Loucy (cell line): ENCODE results near the gene POLD3.

ENCODE experiments used
- H2AFZ ChIP-seq: fragments of 200-600 bp; sonication (generic); 2 replicates; pipeline ENCODE4 v1.6.0; 2016; ENCODE audit warnings: antibody characterized with exemption, mild to moderate bottlenecking, low read length, moderate library complexity
- H3F3A ChIP-seq: fragments of 200-600 bp; 2 replicates; pipeline ENCODE4 v1.6.0; 2016; ENCODE audit warnings: antibody characterized with exemption, low read depth, mild to moderate bottlenecking
- H3K27me3 ChIP-seq: fragments of 200-600 bp; sonication (generic); 2 replicates; pipeline ENCODE4 v1.6.1; 2014; ENCODE audit warnings: low read length, mild to moderate bottlenecking; ENCODE audit not compliant: insufficient read depth, poor library complexity, severe bottlenecking
- H3K36me3 ChIP-seq: fragments of 200-600 bp; sonication (generic); 2 replicates; pipeline ENCODE4 v1.6.1; 2016; ENCODE audit warnings: low read length; ENCODE audit not compliant: insufficient read depth
- H3K4me1 ChIP-seq: fragments of 200-600 bp; sonication (generic); 2 replicates; pipeline ENCODE4 v1.5.1; 2014; ENCODE audit warnings: low read length, mild to moderate bottlenecking; ENCODE audit not compliant: insufficient read depth, poor library complexity, severe bottlenecking
- H3K4me2 ChIP-seq: fragments of 200-600 bp; sonication (generic); 2 replicates; pipeline ENCODE4 v1.6.0; 2014; ENCODE audit warnings: antibody characterized with exemption, low read length, low read depth, mild to moderate bottlenecking; ENCODE audit not compliant: poor library complexity, severe bottlenecking
- H3K4me3 ChIP-seq: fragments of 200-600 bp; sonication (generic); 2 replicates; pipeline ENCODE4 v1.5.1; 2014; ENCODE audit warnings: low read length, mild to moderate bottlenecking, mixed read lengths; ENCODE audit not compliant: poor library complexity, severe bottlenecking
- H3K79me2 ChIP-seq: fragments of 200-600 bp; sonication (generic); 2 replicates; pipeline ENCODE4 v1.6.1; 2014; ENCODE audit warnings: low read length; ENCODE audit not compliant: insufficient read depth
- H3K9ac ChIP-seq: fragments of 200-600 bp; sonication (generic); 2 replicates; pipeline ENCODE4 v1.6.0; 2014; ENCODE audit warnings: mild to moderate bottlenecking, low read depth, low read length, moderate library complexity; ENCODE audit not compliant: poor library complexity, severe bottlenecking
- H3K9me2 ChIP-seq: fragments of 200-600 bp; sonication (generic); replicated peaks from 2 replicates; pipeline ENCODE4 v1.6.1; 2016; ENCODE audit warnings: low read depth, low read length, mixed read lengths
- H3K9me3 ChIP-seq: fragments of 200-600 bp; sonication (generic); 2 replicates; pipeline ENCODE4 v1.6.1; 2014; ENCODE audit warnings: mild to moderate bottlenecking, antibody characterized with exemption, low read length, low read depth; ENCODE audit not compliant: insufficient read depth
- H4K20me1 ChIP-seq: fragments of 200-600 bp; sonication (generic); 2 replicates; pipeline ENCODE4 v1.6.0; 2014; ENCODE audit warnings: antibody characterized with exemption, low read length, mild to moderate bottlenecking; ENCODE audit not compliant: insufficient read depth, poor library complexity, severe bottlenecking
- CTCF ChIP-seq: fragments of 200-600 bp; sonication (generic); conservative IDR thresholded peaks from 2 replicates; pipeline ENCODE4 v1.5.1; 2014; ENCODE audit warnings: mild to moderate bottlenecking, antibody characterized with exemption, low read length
- EZH2phosphoT487 ChIP-seq: fragments of 200-600 bp; IDR thresholded peaks from 2 replicates; pipeline ENCODE4 v1.6.1; 2018; ENCODE audit warnings: antibody characterized with exemption, mild to moderate bottlenecking, moderate library complexity, borderline replicate concordance

The POLD3 gene

GRCh38 chr11:74641289-74641688, 48.9 kb downstream of the POLD3 start:
- no peaks in the 10 kb centered on the region for H3K27me3 ChIP-seq
- H3K9me3 ChIP-seq: no peaks in the 10 kb centered on the region
- TF ChIP-seq EZH2phosphoT487 (no peak), CTCF (no peak)
- H3K9me2 ChIP-seq: no peaks in the 10 kb centered on the region
- H3K4me2 ChIP-seq: no peak overlapping the region
- H4K20me1 ChIP-seq: no peaks in the 10 kb centered on the region
- no peaks in the 10 kb centered on the region for H3K79me2 ChIP-seq
- peaks cover 68% of the 10 kb centered on the region; the same call in 1 of the 2 replicates for H3K36me3 ChIP-seq
- no peak overlapping the region for H3K9ac ChIP-seq
- H3K4me1 ChIP-seq: peaks cover 4% of the 10 kb centered on the region
- no peak overlapping the region for H3K4me3 ChIP-seq
- H2AFZ ChIP-seq: no peak overlapping the region
- H3F3A ChIP-seq: no peaks in the 10 kb centered on the region

- Histone ChIP-seq H3K9ac (no peak overlapping the region), H2AFZ (no peak overlapping the region), H3K4me2 (no peak overlapping the region), H3K4me3 (no peak overlapping the region), H3K36me3 (peaks cover 62% of the 10 kb centered on the region; the same call in 1 of the 2 replicates), H3K4me1 (peaks cover 1% of the 10 kb centered on the region), H4K20me1 (no peaks in the 10 kb centered on the region), H3K79me2 (no peaks in the 10 kb centered on the region), H3F3A (no peaks in the 10 kb centered on the region), H3K9me3 (no peaks in the 10 kb centered on the region), H3K27me3 (no peaks in the 10 kb centered on the region), H3K9me2 (no peaks in the 10 kb centered on the region)
- TF ChIP-seq EZH2phosphoT487 (no peak), CTCF (no peak)
Observed at GRCh38 chr11:74641905-74642304, 49.5 kb downstream of the POLD3 start.

- H3K27me3 ChIP-seq: no peaks in the 10 kb centered on the region
- H4K20me1 ChIP-seq: no peaks in the 10 kb centered on the region
- H3K9me2 ChIP-seq: no peaks in the 10 kb centered on the region
- H3K4me1 ChIP-seq: no peaks in the 10 kb centered on the region
- H2AFZ ChIP-seq: no peak overlapping the region
- H3K79me2 ChIP-seq: no peaks in the 10 kb centered on the region
- no peaks in the 10 kb centered on the region for H3K9me3 ChIP-seq
- no peak overlapping the region for H3K9ac ChIP-seq
- peaks cover 54% of the 10 kb centered on the region; the same call in 1 of the 2 replicates for H3K36me3 ChIP-seq
- no peak overlapping the region for H3K4me3 ChIP-seq
- H3F3A ChIP-seq: no peaks in the 10 kb centered on the region
- H3K4me2 ChIP-seq: no peak overlapping the region
- TF ChIP-seq CTCF (no peak), EZH2phosphoT487 (no peak)
Observed at GRCh38 chr11:74642912-74643311, 50.5 kb downstream of the POLD3 start.
